Activated naive CD4-positive, alpha-beta T cell treated with anti-CD3 and anti-CD28 coated beads for 36 hours (primary cell): ENCODE measurements around the gene SH3BP1. TPM values are rescaled to one million over a fixed set of nuclear protein-coding genes. Genes with fewer than 3 reads are reported as not detected.

Source experiments
- CTCF ChIA-PET: fragments of 350-600 bp; sonication (Branson Sonifier 250); formaldehyde crosslinking; loops from one replicate; lab custom pipeline; 2021; ENCODE audit warnings: antibody characterized with exemption; lab: Charles Lee
- DNase-seq: peaks from one replicate; pipeline ENCODE4 v3.0.0-alpha.2; 2020
- H3K27ac Mint-ChIP-seq: one replicate; pipeline ENCODE4 v1.8.0; 2021; ENCODE audit warnings: mild to moderate bottlenecking, mixed read lengths
- H3K27me3 Mint-ChIP-seq: one replicate; pipeline ENCODE4 v1.8.0; 2021; ENCODE audit warnings: low read depth, mixed read lengths
- H3K36me3 Mint-ChIP-seq: one replicate; pipeline ENCODE4 v1.8.0; 2021; ENCODE audit warnings: low read depth, mixed read lengths
- H3K4me1 Mint-ChIP-seq: one replicate; pipeline ENCODE4 v1.8.0; 2021; ENCODE audit warnings: low read depth, mixed read lengths
- H3K4me3 Mint-ChIP-seq: one replicate; pipeline ENCODE4 v1.8.0; 2021; ENCODE audit warnings: mild to moderate bottlenecking, moderate library complexity, mixed read lengths
- H3K9me3 Mint-ChIP-seq: one replicate; pipeline ENCODE4 v1.8.0; 2021; ENCODE audit warnings: mixed read lengths
- intact Hi-C: fragments of 100-400 bp; cut with micrococcal nuclease; formaldehyde crosslinking; loops from one replicate; pipeline ENCODE4 v1.15.1; 2023
- total RNA-seq, 2 experiments: library from RNA; stranded (reverse); gene quantifications; one replicate each; pipeline ENCODE4 v1.2.3, GENCODE V29; 2021

Gene SH3BP1
- total RNA-seq, 2 experiments from 2014 or later = 45.9 to 51.0 TPM

DNA sequence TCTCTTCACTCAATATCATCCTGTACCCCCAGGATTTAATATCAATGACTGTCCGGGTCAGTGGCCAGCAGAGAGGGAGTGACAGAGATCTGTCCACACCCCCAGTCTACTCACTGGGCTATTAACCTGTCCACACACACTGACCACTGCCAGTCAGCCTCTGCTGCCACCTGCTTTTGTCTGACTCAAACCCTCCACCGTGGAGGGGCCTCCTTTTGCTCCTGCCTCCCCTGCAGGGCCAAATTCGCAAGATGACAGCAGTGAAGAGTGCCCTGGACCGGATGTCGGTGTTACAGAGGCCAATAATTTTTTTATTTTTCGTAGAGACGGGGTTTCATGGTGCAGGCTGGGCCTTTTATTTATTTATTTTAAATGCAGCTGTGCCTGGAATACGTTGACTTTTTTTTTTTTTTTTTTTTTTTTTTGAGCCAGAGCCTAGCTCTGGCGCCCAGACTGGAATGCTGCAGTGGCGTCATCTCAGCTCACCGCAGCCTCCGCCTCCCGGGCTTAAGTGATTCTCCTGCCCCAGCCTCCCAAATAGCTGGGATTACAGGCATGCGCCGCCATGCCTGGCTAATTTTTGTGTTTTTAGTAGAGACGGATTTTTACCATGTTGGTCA lies 24.2 kb downstream of the SH3BP1 start:
- DNase-seq = no peak
- CTCF ChIA-PET = interaction anchor here (0.6 to 11.2 kb wide), 5 partner anchors 8 to 57 kb away, joined by 3 to 101 read pairs (median 6); no protein-coding TSS in a partner anchor
- intact Hi-C loops = no loop called here
- Mint-ChIP-seq H3K27me3 (no peaks in the 10 kb centered on the region), H3K27ac (no peak overlapping the region), H3K4me3 (no peak overlapping the region), H3K36me3 (peaks cover 7% of the 10 kb centered on the region), H3K4me1 (peaks cover 29% of the 10 kb centered on the region), H3K9me3 (no peaks in the 10 kb centered on the region)

DNA sequence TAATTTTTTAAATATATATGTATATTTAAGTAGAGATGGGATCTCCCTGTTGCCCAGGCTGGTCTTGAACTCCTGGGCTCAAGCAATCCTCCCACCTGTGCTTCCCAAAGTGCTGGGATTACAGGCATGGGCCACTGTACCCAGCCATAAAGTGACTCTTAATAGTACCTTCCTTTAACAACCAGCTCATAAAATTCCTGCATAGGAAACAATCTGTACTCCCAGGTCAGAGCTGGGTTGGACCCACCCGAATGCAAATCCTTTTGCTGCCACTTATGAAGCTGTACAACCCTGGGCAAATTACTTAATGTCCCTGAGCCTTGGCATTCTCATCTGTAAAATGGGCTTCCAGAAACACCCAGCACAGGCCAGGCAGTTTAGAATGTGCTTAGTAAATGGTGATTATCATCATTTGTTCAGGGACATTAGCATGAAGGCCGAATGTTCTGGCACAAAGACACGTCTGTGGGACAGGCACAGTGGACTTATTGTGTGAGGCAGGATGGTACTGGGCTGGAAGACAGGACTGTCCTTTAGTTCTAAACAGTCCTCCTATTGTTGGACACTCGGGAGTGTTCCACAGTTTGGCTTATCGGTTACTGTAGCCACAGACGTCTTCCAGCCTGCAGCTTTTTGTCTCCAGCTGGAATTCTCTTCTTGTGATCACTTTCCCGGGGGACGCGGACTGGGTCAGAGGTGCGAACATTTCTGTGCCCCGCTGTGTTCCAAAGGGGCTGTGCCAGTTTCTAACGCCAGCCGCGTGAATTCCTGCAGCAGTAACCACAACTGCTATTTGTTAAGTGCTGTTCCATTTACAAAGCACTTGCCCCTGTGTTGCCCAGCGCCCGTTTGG lies 25.0 kb downstream of the SH3BP1 start:
- Mint-ChIP-seq H3K27ac (no peak overlapping the region), H3K4me1 (peaks cover 27% of the 10 kb centered on the region), H3K4me3 (no peak overlapping the region), H3K27me3 (no peaks in the 10 kb centered on the region), H3K36me3 (peaks cover 7% of the 10 kb centered on the region), H3K9me3 (no peaks in the 10 kb centered on the region)
- intact Hi-C loops = no loop called here
- no peak for DNase-seq
- CTCF ChIA-PET = interaction anchor here (0.6 to 11.2 kb wide), 2 partner anchors 21 to 40 kb away, joined by 3 to 101 read pairs; no protein-coding TSS in a partner anchor

DNA sequence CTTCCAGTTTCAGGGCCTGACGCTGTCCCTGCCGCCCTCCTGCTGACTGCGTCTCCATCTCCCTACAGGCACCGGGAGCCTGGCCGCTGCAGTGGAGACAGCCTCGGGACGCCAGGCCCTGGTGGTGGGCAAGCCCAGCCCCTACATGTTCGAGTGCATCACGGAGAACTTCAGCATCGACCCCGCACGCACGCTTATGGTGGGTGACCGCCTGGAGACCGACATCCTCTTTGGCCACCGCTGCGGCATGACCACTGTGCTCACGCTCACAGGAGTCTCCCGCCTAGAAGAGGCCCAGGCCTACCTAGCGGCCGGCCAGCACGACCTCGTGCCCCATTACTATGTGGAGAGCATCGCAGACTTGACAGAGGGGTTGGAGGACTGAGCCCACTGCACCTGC lies 26.0 kb downstream of the SH3BP1 start:
- peaks cover 7% of the 10 kb centered on the region for H3K36me3 Mint-ChIP-seq
- intact Hi-C loops = no loop called here
- no peaks in the 10 kb centered on the region for H3K9me3 Mint-ChIP-seq
- no peaks in the 10 kb centered on the region for H3K27me3 Mint-ChIP-seq
- H3K4me1 Mint-ChIP-seq = peaks cover 20% of the 10 kb centered on the region
- CTCF ChIA-PET = no interaction called here
- DNase-seq = no peak
- no peak overlapping the region for H3K4me3 Mint-ChIP-seq
- H3K27ac Mint-ChIP-seq = no peak overlapping the region

DNA sequence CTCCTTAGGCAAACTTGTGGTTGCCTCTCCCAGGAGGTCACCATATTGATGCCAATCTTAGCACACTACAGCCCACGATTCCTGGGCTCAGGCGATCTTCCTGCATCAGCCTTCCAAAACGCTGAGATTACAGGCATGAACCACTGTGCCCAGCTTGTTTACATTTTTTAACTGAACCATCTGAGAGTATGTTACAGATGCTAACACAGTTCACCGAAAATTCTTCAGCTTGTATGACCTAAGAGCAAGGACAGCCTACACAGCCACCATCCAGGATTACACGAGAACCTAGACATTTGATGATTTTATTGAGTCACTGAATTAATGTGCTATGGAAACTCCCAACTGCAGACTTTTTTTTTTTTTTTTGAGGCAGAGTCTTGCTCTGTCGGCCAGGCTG lies 30.1 kb downstream of the SH3BP1 start:
- no peak for DNase-seq
- CTCF ChIA-PET = interaction anchor here (2.5 to 6.4 kb wide), 2 partner anchors 11 to 26 kb away, joined by 12 to 44 read pairs; partner anchors contain the start of gene PDXP
- H3K9me3 Mint-ChIP-seq = no peaks in the 10 kb centered on the region
- H3K4me3 Mint-ChIP-seq = no peak overlapping the region
- H3K36me3 Mint-ChIP-seq = peaks cover 6% of the 10 kb centered on the region
- H3K27ac Mint-ChIP-seq = no peak overlapping the region
- H3K4me1 Mint-ChIP-seq = peaks cover 38% of the 10 kb centered on the region
- no peaks in the 10 kb centered on the region for H3K27me3 Mint-ChIP-seq
- intact Hi-C loops = no loop called here

DNA sequence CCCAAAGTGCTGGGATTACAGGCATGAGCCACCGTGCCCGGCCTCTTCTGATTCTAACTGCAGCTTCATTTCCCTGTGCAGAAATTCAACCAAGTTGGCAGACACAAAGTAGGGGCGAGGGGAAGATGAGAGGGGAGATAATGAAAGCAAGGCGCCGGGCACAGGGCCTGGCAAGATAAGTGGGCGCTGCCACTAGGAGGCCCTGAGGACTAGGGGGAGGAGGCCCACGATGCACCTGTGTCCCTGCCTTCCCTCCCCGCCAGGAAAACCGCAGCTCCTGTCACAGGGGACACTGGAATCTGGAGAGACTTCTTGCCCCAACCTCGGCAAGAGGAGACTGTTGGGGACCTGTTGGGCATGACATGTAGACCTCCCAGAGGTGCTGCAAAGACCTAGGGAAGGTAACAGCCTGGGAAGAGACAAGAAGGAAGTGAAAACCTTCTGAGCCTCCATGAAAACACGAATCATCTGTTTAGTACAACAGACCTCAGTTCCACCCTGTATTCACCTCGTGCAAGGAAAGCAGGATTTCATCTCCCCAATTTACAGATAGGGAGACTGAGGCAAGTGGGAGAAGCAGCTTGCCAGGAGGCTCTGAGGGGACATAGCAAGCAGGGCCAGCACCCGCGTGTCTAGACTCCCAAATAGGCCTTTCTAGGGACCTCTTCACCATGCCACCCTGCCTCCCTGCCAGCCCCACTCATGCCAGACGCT lies 32.9 kb downstream of the SH3BP1 start:
- H3K9me3 Mint-ChIP-seq = no peaks in the 10 kb centered on the region
- H3K36me3 Mint-ChIP-seq = no peaks in the 10 kb centered on the region
- DNase-seq = no peak
- peak overlapping the region; percentile 37 for H3K27ac Mint-ChIP-seq
- intact Hi-C loops = loop anchor here (10.0 kb wide), 1 partner anchor 438 kb away; no protein-coding TSS in a partner anchor
- H3K4me1 Mint-ChIP-seq = peaks cover 57% of the 10 kb centered on the region
- CTCF ChIA-PET = interaction anchor here (1.1 to 15.6 kb wide), 7 partner anchors 11 to 38 kb away, joined by 3 to 260 read pairs (median 5); partner anchors contain the start of genes PDXP and SH3BP1
- H3K27me3 Mint-ChIP-seq = no peaks in the 10 kb centered on the region
- H3K4me3 Mint-ChIP-seq = no peak overlapping the region

DNA sequence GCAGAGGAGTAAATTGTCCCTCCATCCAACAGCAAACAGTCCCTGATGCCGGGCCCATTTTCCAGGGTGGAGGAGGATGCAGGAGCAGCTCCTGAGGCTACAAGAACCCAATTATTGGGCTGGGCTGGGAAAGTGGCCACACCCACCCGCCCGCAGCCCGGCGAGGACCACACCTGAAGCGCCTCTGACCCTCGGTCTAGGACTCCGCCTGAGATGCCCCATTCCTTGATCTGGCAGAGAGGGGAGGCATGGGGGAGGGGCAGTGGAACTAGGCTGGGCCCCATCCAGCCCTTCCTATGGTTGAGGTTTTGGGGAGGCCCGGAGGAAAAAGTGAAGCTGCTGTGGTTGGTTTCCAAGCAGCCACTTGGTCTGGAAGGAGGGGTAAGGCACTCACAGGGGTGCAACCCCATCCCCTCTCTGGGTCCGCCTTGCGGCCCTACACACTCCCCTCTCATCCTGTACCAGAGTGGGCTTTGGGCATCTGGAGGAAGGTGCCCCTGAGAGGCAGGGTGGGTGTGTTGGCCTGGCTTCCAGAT lies 33.5 kb downstream of the SH3BP1 start:
- Mint-ChIP-seq H3K27ac (no peak overlapping the region), H3K4me1 (peaks cover 60% of the 10 kb centered on the region), H3K9me3 (no peaks in the 10 kb centered on the region), H3K36me3 (no peaks in the 10 kb centered on the region), H3K4me3 (no peak overlapping the region), H3K27me3 (no peaks in the 10 kb centered on the region)
- CTCF ChIA-PET = interaction anchor here (2.0 to 15.6 kb wide), 2 partner anchors 11 to 30 kb away, joined by 5 to 260 read pairs; partner anchors contain the start of gene SH3BP1
- intact Hi-C loops = loop anchor here (10.0 kb wide), 1 partner anchor 438 kb away; no protein-coding TSS in a partner anchor
- peak; percentile 31 for DNase-seq

DNA sequence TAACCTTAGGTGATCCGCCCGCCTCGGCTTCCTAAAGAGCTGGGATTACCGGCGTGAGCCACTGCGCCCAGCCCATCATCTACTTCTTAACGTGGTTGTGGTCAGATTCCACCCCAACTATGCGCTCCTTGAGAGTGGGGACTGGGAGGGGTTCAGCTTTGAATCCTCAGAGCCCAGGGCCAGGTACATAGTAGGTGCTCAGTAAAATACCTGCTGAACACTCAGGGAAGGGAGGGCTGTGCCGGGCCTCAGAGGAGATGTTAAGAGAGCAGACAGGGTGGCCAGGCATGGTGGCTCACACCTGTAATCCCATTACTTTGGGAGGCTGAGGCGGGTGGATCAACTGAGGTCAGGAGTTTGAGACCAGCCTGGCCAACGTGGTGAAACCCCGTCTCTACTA lies 34.8 kb downstream of the SH3BP1 start:
- CTCF ChIA-PET = interaction anchor here (15.6 kb wide), 1 partner anchor 31 kb away, joined by 260 read pairs; the partner anchor contains the start of gene SH3BP1
- Mint-ChIP-seq H3K36me3 (no peaks in the 10 kb centered on the region), H3K9me3 (no peaks in the 10 kb centered on the region), H3K4me3 (peak overlapping the region; percentile 36), H3K27me3 (no peaks in the 10 kb centered on the region), H3K27ac (peak overlapping the region; percentile 24), H3K4me1 (peaks cover 62% of the 10 kb centered on the region)
- no peak for DNase-seq
- intact Hi-C loops = loop anchor here (10.0 kb wide), 1 partner anchor 439 kb away; no protein-coding TSS in a partner anchor

DNA sequence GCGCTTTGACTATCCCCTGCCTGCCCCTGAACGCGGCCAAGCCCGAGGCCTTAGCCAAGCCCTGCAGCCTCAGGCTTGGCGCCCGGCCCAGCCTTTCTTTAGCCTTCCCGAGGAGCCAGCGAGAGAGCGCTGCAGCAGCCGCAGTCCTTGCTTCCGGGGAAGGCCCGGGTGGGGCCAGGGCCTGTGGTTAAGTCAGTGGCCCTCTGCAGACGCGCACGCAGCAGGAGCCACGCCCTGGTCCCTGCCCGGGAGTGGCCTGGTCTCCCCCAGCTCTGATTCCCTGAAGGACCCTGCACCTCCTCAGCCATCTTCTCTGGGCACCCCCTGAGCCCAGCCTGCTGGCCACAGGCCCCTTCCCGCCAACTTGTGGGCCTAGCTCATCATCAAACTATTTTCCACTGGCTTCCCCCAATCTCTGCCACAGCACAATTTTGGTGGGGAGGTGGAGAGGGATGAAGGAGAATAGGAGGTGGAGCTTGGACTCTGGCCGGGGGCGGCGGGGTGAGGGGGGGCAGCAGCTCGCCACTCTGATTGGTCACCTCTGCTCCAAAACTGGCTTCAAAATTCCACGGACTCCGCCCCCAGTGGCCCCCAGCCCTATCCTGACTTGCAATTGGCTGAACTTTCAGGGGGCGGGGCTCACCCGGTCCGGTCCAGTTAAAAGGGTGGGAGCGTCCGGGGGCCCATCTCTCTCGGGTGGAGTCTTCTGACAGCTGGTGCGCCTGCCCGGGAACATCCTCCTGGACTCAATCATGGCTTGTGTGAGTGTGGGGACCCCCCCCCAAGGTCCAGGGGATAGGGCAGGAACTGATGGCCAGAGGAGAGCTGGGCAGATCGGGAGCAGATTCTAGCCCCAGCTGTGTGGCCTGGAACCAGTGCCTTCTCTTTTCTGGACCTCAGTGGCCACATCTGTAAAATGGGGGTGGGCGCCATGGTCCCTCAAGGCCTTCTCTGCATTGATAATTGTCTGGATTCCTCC lies 35.8 kb downstream of the SH3BP1 start, which contains the start of gene LGALS1:
Gene LGALS1 (plus strand): TSS at position 686 of the 979 bp plus-strand sequence. CDS start 67 bp downstream, at position 753.
- Mint-ChIP-seq H3K4me1 (peaks cover 57% of the 10 kb centered on the region), H3K36me3 (no peaks in the 10 kb centered on the region), H3K27ac (peak within 1 kb of the TSS; percentile 95), H3K9me3 (no peaks in the 10 kb centered on the region), H3K27me3 (no peaks in the 10 kb centered on the region), H3K4me3 (peak within 1 kb of the TSS; percentile 83)
- DNase-seq = peak; percentile 73
- CTCF ChIA-PET = interaction anchor here (0.7 to 15.6 kb wide), 5 partner anchors 8 to 50 kb away, joined by 3 to 260 read pairs (median 6); partner anchors contain the start of genes PDXP and SH3BP1
- intact Hi-C loops = loop anchor here (5.0 to 10.0 kb wide), 3 partner anchors 132 to 440 kb away; partner anchors contain the start of genes ANKRD54 and GCAT

DNA sequence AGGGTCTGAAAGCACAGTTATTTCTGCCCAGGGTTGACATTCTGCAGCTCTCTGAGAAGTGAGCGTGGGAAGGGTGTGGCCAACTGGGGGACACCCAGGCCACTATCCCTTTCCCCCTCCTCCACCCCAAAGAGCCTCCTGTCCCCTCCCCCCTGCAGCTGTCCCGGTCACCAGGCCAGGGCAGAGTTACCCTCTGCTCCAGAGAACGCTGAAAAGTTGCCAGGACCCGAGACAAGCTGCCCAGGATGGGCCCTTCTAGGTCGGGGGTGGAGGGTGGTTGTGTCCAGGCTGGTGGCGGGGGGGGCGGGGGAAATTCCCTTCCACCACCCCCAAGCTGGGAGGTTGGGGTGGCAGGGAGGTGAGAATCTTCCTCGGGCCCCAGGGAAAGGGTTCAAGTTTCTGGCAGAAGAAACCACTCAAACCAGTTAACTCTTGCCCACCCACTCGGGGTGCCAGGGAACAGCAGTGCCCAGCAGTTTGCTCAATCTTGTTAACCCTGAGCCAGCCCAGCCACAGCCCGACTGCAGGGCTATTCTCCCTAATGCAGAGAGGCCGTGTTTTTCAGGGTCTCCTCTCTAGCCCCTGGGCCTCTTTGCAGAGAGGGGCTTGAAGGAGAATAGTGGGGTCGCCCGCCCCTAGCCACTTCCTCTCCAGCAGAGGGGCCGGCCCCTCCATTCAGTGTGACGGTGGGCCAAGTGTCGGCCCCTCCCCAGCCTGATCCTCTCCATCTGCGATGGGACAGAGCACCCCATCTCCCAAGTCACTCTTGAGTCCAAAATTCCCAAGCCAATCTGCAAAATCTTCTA lies 36.7 kb downstream of the SH3BP1 start:
- intact Hi-C loops = loop anchor here (5.0 to 10.0 kb wide), 3 partner anchors 131 to 441 kb away; partner anchors contain the start of genes ANKRD54 and GCAT
- CTCF ChIA-PET = interaction anchor here (1.1 to 15.6 kb wide), 4 partner anchors 15 to 51 kb away, joined by 3 to 260 read pairs (median 6); partner anchors contain the start of genes PDXP and SH3BP1
- Mint-ChIP-seq H3K27me3 (no peaks in the 10 kb centered on the region), H3K9me3 (no peaks in the 10 kb centered on the region), H3K4me3 (peak overlapping the region; percentile 83), H3K27ac (peak overlapping the region; percentile 95), H3K4me1 (peaks cover 56% of the 10 kb centered on the region), H3K36me3 (no peaks in the 10 kb centered on the region)
- peak; percentile 35 for DNase-seq
